GM18502 (cell line): ENCODE measurements around the gene PIP4K2A.
"Not testable (repeated sequence)": the region's sequence is repeated elsewhere in the genome, so short reads cannot be mapped to it uniquely, and the experiment has no call there.

Experiments
- ATAC-seq: cut with Tn5 transposase; IDR thresholded peaks from one replicate; pipeline ENCODE4 v1.9.1; 2021; ENCODE audit warnings: mild to moderate bottlenecking; ENCODE audit not compliant: unreplicated experiment, poor library complexity

Gene PIP4K2A

DNA sequence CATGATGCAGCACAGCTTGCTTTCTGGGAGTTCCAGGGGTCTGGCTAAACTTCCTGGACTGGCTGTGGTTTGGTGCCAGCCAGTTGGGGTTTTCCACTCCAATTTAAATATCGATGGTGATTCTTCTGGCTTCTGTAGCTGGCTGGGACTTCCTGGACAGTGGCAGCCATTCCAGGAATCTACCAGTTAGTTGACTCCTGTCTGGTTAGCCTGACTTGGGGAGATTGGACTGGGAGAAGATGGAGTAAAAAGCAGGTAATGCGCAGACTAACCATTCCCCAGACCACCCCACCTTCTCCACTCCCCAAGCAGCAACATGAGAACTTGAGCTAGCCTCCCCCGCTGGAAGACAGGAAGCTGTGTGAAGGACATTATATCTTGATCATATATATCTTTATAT, 6.3 kb upstream of the PIP4K2A start:
- no peak for ATAC-seq

DNA sequence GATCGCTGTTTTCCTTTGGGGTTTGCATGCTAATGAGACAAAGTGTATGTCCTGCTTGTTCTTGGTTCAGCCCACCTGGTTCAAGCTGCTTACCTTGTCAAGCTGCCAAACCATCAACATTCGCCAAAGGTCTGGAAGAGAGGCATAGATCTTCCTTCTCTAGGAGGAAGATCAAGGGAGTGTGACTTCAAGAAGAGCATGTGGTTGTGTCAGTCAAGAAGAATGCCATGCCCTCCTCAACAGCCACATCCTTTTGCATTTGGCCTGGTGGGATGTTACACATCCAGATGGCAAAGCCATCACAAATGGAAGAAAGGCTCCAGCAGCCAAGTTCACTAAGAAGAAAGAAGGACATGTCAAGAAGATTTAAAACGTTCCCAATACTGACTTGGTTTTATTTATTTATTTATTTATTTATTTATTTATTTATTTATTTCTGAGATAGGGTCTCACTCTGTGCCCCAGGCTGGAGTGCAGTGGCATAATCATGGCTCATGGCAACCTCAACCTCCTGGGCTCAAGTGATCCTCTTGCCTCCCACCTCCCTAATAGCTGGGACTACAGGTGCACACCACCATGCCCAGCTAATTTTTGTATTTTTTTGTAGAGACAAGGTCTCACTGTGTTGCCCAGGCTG, 5.1 kb upstream of the PIP4K2A start:
- ATAC-seq, result no peak

DNA sequence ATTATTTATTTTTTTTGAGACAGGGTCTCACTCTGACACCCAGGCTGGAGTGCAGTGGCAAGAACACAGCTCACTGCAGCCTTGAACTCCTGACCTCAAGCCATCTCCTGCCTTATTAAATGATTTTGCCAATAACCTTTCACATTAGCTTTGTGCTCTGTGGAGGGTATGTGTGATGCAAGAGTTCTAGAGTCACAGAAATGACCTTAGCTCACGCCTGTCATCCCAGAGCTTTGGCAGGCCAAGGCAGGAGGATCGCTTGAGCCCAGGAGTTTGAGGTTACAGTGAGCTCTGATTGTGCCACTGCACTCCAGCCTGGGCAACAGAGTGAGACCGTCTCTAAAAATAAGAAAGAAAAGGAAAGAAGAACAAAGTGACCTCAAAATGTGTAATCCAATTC, 4.3 kb upstream of the PIP4K2A start:
- not testable (repeated sequence) for ATAC-seq

DNA sequence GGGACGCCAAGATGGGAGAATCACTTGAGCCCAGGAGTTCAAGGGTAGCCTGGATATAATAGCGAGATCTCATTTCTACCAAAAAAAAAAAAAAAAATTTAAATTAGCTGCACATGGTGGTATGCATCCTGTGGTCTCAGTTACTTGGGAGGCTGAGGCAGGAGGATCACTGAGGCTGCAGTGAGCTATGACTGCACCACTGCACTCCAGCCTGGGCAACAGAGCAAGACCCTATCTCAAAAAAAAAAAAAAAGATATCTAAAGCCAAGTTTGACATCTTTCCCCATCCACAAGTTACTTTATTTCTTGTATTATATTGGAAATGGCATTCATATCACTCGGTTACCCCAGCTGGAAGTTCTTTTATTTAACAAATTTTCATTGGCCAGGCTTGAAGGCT, 3.4 kb upstream of the PIP4K2A start:
- ATAC-seq, result no peak

GRCh38 chr10:22716943-22717342, 2.6 kb upstream of the PIP4K2A start:
- ATAC-seq, result no peak

- no peak for ATAC-seq
Measured at GRCh38 chr10:22715290-22715625, 880 bp upstream of the PIP4K2A start.

DNA sequence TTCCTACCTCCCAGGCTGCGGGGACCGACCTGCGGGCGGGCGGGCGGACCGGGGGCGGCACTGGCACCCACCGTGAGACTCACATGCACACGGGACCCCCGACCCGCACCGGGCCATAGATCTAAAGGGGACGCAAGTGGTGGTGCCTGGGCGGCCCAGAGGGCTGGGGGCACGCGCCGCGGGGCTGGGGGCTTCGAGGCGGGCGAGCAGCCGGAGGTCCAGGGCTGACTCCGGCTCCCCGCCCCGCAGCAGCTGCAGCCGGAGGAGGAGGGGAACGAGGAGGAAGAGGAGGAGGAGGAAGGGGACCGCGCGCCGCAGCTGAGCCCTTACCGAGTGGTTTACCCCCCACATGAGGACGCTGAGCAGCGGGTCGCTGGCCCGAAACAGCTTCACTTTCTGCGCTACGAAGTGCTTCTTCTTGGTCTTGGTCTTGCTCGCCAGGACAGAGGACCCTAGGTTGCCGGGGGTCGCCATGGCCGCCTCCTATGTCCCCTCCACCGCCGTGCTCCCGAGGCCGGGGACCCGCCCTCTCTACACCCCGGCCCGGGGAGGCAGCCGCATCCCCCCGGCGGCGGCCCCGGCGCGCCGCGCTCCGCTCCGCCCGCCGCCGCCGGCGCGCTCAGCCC, 412 bp downstream of the PIP4K2A start:
- ATAC-seq, result peak; percentile 31

GRCh38 chr10:22712956-22713852, 1.2 kb downstream of the PIP4K2A start:
- ATAC-seq, result peak; percentile 29

GRCh38 chr10:22712211-22712955, 2.0 kb downstream of the PIP4K2A start:
- ATAC-seq, result no peak

- ATAC-seq, result no peak
Measured at GRCh38 chr10:22711373-22711772, 3.0 kb downstream of the PIP4K2A start.

GRCh38 chr10:22710139-22710745, 4.1 kb downstream of the PIP4K2A start:
- peak; percentile 29 for ATAC-seq

- no peak for ATAC-seq
Measured at GRCh38 chr10:22708772-22709171, 5.6 kb downstream of the PIP4K2A start.

GRCh38 chr10:22705527-22705926, 8.9 kb downstream of the PIP4K2A start:
- ATAC-seq, result no peak

DNA sequence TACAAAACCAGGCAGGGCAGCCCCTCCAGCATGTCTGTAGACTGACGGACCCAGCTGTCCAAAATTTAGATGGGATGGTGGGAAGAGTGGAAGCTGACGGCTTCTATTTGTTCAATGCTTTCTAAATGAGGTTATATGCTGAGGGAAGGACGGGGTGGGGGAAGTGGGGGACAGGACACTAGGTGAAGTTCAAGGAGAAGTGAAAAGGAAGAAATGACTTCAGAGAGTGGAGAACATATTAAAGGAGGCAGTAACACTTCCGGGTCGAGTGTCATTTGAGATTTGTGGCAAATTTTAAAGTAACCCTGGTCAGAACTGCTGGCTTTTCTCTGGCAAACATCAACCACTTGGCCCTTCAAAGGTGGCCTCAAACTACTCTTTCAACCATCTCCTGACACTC, 9.4 kb downstream of the PIP4K2A start:
- peak; percentile 56 for ATAC-seq

GRCh38 chr10:22704471-22704911, 9.9 kb downstream of the PIP4K2A start:
- peak; percentile 51 for ATAC-seq

DNA sequence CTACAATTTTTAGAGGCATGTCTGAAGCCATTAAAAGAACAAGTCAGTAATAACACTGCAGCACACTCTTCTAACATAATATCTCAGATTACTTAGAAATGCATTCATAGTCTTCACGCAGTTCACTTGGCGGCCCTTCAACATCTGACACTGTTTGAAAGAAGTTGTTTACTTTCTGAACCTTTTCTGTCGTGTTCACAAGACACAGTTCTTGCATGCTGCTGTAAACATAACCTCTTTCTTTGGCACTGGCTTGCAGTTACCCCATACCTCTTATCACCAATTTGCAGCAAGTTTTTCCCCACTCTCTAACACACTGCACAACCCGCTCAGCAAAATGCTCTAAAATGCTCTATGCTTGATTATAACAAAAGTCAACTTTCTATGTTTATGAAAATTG, 12.0 kb downstream of the PIP4K2A start:
- ATAC-seq, result no peak

- peak; percentile 34 for ATAC-seq
Measured at GRCh38 chr10:22701132-22701826, 13.1 kb downstream of the PIP4K2A start.

GRCh38 chr10:22700489-22700888, 13.9 kb downstream of the PIP4K2A start:
- ATAC-seq, result no peak

DNA sequence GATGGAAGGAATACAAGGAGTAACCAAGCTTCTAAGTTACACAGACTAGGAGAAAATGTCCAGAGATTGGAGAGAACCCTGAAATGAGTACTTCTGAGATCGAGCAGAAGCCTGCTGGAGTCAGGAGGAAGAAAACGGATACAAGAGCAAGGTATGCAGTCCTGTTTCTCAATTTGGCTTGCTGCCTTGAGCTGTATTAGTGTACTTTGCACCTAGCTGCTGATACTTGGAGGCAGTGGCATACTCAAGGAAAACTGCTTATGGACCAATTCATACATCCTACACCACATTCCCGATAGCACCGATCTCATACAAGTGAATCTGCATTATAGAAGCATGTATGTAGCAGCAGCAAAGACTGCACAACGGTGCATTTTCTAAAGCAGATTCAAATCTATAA, 14.4 kb downstream of the PIP4K2A start:
- ATAC-seq, result no peak
